ENCODE results near the gene PREX1. TPM values are rescaled to one million over a fixed set of nuclear protein-coding genes. Genes with fewer than 3 reads are reported as not detected.

Gene PREX1
- polyA plus RNA-seq, 12 donors, result 14.1 to 28.3 (median 19.9) TPM; not detected in 1

DNA sequence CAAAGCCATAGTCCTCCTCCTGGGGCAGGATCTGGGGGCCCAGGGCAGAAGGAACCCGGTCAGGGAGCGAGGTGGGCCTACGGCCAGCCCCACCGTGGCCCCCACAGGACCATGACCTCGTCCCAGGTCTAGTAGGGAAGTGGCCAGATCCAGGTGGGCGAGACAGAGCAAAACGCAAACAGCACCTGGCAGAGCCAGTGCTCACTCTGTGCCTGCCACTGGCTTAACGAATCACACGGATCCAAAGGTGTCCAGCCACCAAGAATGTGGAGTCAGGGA, 169.7 kb downstream of the PREX1 start:
- no peak for DNase-seq

DNA sequence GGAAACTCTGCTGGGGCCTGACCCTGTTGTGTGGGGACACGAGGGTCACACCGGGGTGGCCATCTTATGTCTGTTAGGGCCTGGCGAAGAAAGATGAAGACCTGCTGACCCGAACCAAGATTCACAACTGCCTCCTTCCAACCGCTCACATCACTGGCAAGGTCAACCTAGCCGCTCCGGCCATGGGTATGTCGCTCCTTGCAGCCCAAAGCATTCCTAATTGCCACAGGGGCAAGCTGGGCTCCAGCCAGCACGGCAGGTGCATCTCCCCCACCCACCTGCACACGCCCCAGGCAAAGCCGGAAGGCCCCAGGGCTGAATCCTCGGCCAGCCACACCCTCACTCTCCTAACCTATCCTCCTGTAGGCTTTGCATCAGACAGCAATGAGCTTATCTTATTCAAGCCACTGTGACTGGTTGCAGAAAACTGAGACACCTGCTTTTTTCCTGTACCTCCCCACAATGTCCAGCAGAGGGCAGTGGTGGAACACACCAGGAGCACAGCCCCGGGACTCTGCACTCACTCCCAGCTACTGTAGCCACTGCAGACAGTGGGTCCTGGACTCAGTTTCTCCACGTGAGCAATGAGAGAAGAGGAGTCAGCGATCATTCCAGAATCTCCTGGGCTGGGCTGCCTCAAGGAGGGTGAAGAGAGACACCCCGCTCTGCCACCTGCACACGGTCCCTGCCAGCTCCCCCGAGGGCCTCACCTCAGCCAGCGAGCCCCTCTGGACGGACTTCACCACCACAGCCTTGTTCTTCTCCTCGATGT, 170.2 kb downstream of the PREX1 start:
- peak; percentile 86 for DNase-seq

DNA sequence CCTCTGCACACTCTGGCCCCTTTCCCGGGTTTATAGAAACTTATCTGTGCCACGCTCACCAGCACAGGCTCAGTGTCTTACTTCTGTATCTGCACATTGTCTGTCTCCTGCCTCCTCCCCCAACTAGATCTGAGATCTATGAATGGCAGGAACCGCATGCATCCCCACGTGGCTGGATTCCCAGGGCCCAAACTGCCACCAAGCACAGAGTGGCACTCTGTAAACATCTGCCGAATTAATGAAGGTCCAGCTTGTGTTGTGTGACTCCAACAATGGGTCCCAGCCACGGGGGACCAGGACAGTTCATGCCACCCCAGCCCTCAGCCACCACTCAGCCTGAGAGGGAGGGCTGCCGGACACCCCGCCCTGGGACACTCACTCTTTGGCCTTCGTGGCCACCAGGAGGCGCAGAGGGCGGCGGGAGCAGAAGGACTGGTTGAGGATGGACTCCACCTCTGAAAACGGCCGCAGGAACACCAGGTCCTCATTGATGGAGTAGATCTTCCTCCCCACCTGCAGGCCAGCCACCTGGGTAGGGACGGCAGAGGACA, 171.1 kb downstream of the PREX1 start:
- no peak for DNase-seq

DNA sequence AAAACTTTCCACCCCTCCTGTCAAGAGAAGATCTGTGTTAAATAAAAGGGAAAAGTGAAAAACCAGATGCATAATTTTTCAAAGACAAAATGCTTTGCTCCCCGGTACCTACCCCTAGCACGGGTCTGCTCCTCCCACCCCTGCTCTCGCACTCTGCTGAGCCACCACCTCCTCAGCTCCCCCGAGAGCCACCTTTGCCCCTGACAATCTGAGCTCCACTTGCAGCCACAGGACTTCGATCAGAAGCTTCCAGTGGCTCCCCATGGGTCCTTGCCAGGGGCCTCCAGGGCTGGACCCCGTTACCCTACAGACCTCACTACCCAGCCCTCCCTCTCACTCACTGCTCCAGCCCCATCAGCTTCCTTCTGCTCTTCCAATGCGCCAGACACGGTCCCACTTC, 171.7 kb downstream of the PREX1 start:
- DNase-seq, result no peak

DNA sequence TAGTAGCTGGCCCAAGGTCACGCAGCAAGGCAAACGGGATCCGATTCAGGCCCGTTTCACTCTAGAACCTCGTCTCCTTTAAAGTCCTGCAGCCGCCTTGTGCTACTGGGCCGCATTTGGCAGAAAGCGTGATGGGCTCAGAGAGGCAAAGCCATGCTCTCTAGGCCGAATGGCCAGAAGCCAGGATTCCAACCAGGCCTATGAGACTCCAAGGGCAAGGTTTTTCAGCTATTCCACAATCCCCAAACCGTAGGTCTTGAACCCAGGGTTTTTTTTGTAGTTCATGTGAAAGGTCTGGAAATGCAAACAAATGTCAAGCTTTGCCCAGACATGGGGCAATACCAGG, 174.1 kb downstream of the PREX1 start:
- DNase-seq, result no peak

DNA sequence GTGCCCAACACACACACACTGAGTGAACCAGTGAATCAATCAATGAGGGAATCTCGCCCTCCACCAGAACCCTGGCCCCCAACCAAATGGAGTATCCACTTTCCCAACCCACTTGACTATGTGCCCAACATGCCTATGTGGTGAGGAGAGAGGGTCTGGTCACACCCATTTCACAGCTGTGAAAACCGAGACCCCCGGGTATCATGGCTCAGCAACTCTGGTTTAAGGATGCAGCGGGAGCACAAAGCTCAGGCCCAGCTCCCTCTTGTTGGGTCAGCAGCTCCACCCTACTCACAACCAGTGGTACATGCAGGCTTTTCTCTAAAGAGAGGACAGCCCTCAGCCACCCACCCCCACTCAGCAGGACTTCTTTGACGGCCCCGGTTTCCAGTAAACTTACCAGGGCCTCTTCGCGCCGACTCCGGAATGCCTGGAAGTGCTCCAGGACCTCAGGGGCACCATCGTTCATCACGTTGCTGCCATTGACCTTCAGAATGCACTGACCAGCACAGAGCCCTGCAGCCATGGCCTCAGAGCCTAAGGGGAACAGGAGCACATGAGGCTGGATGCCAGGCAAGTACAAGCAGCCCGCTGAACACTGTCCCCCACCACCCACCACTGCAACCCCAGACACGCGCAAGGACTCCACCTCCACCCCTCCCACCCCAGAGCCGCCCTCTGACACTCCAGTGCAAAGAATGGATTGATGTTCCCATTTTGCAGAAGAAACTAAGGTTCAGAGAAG, 174.7 kb downstream of the PREX1 start:
- DNase-seq, result no peak

DNA sequence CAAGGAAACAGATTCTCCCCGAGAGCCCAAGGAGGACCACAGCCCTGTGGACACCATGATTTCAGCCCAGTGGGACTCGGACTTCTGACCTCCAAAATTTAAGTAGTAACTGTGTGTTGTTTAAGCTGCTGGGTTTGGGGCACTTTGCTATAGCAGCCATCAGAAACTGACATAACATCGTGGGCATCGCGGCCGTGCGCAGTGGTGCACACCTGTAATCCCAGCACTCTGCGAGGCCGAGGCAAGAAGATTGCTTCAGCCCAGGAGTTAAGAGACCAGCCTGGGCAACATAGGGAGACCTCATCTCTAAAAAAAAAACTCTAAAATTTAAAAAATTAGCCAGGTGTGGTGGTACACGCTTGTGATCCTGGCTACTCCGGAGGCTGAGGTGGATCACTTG, 175.8 kb downstream of the PREX1 start:
- no peak for DNase-seq

DNA sequence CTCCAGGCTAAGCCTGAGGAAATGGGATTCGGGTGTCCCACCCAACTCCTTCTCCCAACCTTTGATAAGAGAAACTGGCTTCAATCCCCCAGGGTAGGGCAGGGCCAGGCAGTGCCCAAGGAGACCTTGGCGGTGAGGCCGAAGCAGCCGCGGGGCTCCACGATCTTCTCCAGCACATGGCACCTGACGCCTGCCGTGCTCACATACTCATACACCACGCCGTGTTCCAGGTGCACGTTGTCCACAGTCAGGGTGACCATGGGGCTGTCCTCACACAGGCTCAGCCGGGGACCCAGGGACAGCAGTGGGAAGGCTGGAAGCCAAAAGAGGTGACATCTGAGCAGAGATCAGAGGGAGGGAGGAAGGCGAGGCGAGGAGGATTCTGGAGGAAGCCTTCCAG, 176.5 kb downstream of the PREX1 start:
- no peak for DNase-seq

DNA sequence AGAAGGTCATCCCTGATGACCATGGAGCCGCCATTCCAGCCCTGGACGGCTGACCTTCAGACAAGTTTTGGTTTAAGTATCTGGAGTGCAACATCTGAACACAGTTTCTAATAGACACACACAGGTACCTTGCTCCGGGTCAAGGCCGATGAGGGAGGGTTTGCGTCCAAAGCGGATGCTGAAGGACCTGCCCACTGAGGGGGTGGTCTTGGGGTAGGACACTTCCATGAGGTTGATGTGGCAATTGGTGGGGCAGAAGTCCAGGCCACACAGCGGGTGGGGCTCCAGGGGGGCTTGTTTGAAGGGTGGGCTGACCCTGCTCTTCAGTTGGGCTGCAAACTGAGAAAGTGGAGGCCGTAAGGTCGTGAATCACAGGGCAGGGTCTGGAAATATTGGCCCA, 177.9 kb downstream of the PREX1 start:
- no peak for DNase-seq

DNA sequence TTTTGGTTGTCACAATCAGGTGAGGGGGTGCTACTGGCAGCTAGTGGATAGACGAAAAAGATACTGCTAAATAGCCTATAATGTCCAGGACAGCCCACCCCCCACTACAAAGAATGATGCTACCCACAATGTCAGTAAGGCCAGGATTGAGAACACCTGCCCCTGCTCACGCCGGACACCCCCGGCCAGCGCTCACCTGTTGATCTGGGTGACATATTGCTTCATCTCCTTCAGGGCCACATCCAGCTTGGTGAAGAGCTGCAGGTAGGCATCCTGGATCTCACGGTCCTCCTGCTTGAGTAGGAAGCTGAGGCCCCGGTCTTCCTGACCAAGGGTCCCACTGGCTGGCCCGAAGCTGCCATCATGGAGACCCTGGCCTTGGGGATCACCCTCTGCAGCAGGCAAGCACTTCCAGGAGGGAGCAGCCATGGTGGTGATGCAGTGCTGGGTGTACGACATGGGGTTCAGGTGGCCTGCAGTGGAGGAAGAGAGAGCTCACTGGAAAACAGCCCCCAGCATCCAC, 178.6 kb downstream of the PREX1 start:
- no peak for DNase-seq

DNA sequence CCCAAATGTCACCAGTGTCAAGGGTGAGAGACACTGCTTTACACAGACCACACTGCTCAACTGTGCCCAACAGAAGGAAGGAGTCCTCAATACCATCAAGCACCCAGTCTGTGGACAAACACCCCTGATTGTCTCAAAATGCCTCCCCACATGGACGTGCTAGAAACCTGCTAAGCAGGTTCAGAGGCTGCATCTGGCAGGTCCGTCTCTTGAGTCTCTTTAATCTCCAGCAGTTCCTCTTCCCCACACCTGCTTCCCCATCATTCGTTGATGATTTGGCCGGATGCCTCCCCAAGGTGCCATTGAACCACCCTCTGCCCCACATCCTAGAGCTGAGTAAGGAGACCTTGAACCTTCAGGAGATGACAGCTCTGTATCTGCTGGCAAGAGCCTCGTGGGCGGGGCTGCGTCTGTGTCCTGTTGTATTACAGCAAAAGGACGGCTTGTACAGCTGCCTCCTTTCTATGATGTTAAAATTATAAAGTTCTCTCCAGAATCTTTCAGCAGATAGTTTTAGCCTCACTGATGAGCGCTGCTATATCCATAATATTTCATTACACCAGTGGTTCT, 179.2 kb downstream of the PREX1 start:
- DNase-seq, result no peak

DNA sequence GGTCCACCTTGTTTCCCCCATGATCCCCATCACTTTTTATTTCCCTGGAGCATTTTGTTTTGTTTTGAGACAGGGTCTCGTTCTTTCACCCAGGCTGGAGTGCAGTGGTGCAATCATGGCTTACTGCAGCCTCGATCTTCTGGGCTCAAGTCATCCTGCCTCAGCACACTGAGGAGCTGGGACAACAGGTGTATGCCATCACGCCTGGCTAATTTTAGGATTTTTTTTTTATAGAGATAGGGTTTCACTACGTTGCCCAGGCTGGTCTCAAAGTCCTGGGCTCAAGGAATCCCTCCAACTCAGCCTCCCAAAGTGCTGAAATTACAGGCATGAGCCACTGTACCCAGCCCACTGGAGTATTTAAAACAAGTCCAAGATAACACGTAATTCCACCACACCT, 179.9 kb downstream of the PREX1 start:
- DNase-seq, result no peak

DNA sequence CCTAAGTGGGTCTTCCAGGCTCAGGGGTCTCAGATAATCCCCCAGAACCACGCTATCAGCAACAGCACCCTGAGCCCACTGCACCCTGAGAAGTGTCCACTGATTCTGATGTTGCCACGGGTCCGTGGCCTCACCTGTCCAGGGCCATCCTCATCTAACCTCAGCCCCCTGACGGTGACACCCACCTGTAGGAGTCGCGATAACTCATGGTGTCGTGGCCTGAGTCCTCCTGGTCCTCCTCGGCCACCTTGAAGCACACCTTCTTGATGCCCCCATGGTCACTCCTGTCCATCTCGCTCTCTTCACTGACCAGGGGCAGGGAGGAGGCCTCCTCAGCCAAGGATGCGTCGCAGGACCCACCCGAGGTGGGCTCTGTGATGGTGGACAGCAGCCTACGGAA, 182.1 kb downstream of the PREX1 start:
- no peak for DNase-seq

DNA sequence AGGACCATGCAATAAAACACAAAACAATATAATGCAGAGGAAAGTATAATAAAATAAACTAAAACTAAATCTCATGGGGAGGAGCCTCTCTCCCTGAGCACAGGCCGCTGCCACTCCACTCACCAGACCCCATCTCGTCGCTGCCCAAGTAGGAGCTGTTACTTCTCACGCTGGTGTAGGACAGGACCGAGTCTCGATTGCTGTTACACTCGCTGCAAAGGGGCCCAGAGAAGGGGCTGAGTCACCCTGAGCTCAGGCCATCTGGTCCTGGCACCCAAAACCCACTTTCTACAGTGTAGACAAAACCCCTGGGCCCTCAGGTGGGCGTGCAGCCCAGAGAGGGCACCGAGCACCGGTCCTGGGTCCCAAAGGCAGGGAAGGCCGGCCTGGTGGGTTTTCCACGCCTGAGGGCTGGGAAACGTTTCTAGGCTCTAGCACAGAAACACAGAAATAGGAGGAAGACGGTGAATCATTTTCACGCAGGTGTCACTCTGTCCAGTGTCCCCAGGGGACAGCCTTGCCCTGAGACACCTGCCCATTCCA, 183.4 kb downstream of the PREX1 start:
- no peak for DNase-seq

DNA sequence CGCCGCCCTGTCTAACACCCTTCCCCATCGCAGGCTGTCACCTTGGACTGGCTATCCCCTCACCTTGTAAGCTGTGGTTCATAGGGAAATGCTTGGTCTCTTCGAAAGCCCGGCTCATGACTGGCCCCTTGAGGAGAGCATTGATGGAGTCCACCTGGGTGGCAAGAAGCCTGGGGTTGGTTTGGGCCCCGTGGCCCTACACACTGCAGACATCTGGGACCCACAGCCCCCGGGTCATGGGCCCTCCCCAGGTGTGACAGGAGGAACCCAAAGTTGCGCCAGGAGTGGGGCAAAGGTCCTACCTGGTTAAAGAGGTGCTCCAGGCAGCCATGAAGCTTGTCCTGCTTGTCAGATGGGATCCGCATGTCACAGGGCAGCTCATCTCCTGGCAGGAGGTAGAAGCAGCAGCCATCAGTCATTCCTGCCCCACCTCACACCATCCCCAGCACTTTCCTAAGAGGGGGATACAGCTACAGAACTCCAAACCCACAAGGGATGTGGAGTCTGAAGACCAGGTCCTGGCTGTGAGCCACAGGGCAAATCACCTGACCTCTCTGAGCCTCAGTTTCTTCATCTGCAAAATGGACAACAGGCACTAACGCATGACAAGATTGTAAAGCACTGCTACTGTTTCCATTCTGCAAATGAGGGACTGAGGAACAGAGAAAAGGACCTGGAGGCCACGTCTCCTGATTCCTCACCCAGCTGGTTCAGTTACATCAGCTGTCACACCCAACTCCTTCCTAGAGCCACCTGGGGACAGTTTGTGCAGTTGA, 185.5 kb downstream of the PREX1 start:
- no peak for DNase-seq

DNA sequence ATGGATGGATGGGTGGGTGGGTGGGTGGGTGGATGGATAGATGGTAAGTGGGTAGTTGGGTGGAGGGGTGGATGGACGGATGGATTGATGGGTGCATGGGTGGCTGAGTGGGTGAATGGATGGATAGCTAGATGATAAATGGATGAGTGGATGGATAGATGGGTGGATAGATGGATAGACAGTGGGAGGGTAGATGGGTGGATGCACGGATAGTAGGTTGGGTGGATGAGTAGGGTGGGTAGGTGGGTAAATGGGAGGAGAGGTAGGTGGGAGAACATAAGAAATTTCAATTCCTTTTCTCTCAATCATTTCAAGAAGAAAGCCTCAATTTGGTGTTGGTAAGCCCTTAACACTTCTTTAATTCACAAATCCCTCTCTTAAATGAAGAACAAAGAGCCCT, 186.9 kb downstream of the PREX1 start:
- no peak for DNase-seq

DNA sequence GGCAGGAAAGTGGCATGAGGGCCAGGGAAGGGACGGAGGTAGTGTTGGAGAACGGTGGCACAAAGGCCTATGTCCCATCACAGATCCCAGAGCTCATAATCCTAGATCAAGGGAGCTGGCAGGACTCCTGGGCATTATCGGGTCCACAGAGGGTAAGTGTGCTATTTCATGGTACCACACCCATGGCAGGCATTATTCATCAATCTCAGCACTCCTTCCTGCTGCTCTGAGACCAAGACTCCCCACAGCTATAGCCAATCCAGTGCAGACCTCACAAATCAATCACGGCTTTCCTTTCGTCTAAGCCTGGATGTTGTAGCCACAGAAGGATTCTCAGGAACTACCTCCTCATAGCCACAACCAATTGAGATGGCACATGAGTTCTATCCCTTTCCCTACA, 187.9 kb downstream of the PREX1 start:
- DNase-seq, result no peak

DNA sequence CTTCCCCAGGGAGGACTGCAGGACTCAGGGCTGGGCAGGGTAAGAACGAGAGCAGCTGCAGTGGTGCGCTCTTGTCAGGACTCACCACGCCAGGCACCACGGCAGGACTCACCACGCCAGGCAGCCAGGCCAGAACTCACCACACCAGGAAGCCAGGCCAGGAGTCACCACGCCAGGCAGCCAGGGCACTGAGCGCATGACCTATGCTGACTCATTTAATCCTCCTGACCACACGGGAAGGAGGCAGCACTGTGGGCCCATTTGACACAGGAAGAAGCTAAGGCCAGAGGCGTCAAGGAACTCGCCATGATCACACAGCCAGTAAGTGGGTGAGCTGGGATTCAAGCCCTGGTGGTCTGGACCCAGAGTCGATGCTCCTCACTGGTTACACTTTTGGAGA, 189.3 kb downstream of the PREX1 start:
- no peak for DNase-seq

DNA sequence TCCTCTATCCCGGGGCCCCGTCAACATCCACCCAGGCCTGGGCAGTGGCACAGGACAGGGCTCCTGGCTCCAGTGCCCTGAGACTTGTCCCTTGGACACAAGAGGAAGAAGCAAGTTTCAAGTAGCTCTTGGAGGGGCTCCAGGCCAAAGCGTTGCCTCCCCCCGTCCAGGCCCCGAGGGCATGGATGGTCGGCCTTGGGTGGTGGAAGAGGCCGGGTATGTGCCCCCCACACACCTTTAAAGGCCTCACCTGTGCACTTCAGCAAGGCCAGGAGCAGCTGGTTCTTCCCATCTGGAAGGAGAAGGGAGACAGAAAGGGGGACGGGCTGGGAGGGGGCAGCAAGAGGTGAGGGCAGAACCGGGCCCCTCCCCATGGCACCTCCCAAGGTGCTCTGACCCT, 190.3 kb downstream of the PREX1 start:
- DNase-seq, result no peak

DNA sequence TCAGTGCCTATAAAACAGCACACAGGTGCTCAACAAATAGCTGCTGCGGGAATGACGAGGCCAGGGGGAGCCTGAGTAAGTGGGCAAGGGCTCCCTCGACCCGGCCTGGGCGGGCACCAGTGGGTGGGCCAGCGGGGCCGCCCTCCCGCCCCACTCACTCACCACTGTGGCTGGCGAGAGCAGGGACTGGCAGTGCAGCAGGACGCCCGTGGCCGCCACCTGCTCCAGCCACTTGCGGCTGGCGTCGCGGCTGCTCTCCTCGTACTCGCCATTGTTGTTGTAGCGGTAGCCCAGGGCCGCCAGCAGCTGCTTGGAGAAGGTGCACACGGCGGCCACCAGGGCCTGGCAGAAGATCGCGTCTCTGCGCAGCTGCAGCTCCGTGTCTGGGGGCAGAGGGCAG, 191.5 kb downstream of the PREX1 start:
- DNase-seq, result no peak

DNA sequence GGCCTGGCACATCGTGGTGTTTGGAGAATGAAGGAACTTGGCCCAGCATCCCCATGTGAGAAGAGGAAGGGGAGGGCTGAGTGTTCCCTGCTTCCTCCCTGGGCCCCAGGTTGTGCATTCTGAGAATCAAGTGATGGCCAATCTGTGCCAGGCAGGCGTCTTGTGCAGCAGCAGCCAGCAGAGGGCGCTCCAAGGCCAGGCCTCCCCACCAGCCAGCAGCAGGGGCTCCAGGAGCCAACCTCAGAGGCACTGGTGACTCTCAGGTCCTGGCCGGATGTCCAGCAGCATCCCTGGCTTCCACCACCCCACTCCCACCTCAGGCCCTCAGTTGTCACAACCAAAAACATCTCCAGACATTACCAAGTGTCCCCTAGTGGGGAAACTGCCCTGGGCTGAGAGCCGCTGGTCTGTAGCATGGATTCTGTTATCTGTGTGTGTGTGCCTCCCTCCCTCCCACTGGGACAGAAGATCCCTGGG, 192.0 kb downstream of the PREX1 start:
- DNase-seq, result peak; percentile 39

DNA sequence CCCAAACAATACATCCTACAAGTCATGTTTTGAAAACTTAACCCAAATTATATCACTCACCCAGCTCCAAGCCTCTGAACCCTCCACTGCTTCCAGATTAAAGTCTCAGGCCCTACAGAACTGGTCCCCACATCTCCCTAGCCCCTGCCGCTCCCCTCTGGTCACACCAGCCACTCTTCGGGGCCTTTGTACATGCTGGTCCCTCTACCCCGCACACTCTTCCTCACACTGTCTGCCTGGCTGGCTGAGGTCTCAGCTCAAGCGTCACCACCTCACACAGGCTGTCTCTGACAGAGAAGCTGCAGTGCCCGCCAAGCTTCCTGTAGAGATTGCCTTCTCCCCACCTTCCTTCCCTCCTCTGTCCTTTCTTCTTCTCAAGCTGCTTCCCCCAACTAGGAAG, 192.4 kb downstream of the PREX1 start:
- DNase-seq, result no peak

Measured in muscle of arm (tissue), 12 donors.